Mesothelial cell of epicardium (in vitro differentiated cells): ENCODE results near the gene LRRFIP1. TPM values are rescaled to one million over a fixed set of nuclear protein-coding genes. Genes with fewer than 3 reads are reported as not detected.

ENCODE experiments used
- DNase-seq, 2 experiments: peaks; one replicate each; pipeline ENCODE4 v3.0.0; 2021; ENCODE audit warnings: low spot score in 2 of 2; ENCODE audit not compliant: unreplicated experiment in 2 of 2
- H3K27ac Mint-ChIP-seq: 2 replicates; pipeline ENCODE4 v1.8.0; 2021; ENCODE audit warnings: mixed read lengths
- H3K27me3 Mint-ChIP-seq: 2 replicates; pipeline ENCODE4 v1.8.0; 2021; ENCODE audit warnings: low read depth, mixed read lengths
- H3K36me3 Mint-ChIP-seq: 2 replicates; pipeline ENCODE4 v1.8.0; 2021; ENCODE audit warnings: mixed read lengths
- H3K4me1 Mint-ChIP-seq: 2 replicates; pipeline ENCODE4 v1.8.0; 2021; ENCODE audit warnings: mixed read lengths
- H3K4me3 Mint-ChIP-seq: 2 replicates; pipeline ENCODE4 v1.8.0; 2021; ENCODE audit warnings: mild to moderate bottlenecking, moderate library complexity, mixed read lengths
- H3K9me3 Mint-ChIP-seq: 2 replicates; pipeline ENCODE4 v1.8.0; 2021; ENCODE audit warnings: mixed read lengths
- CTCF ChIP-seq: fragments of 200-600 bp; sonication (generic); IDR thresholded peaks from one replicate; pipeline ENCODE4 v1.5.0; 2021; ENCODE audit warnings: antibody characterized with exemption; ENCODE audit not compliant: unreplicated experiment
- total RNA-seq: library from RNA; stranded (reverse); gene quantifications from 3 replicates; pipeline ENCODE4 v1.2.1, GENCODE V29; 2021

The LRRFIP1 gene
- total RNA-seq, 1 donor from 2014 or later, result 47.5 TPM

GRCh38 chr2:237786936-237787335 is 159.5 kb downstream of the LRRFIP1 start:
- no peak for TF ChIP-seq CTCF
- DNase-seq, result no peak
- no peaks in the 10 kb centered on the region for H3K27me3 Mint-ChIP-seq
- H3K4me3 Mint-ChIP-seq, result no peak overlapping the region
- H3K4me1 Mint-ChIP-seq, result no peaks in the 10 kb centered on the region
- H3K36me3 Mint-ChIP-seq, result peaks cover 35% of the 10 kb centered on the region
- H3K27ac Mint-ChIP-seq, result no peak overlapping the region
- H3K9me3 Mint-ChIP-seq, result peaks cover 29% of the 10 kb centered on the region

- Mint-ChIP-seq H3K27ac (no peak overlapping the region), H3K9me3 (peaks cover 21% of the 10 kb centered on the region), H3K27me3 (no peaks in the 10 kb centered on the region), H3K36me3 (peaks cover 18% of the 10 kb centered on the region), H3K4me3 (no peak overlapping the region), H3K4me1 (no peaks in the 10 kb centered on the region)
- no peak for TF ChIP-seq CTCF
- no peak for DNase-seq
These were observed 163.0 kb downstream of the LRRFIP1 start for GRCh38 chr2:237790353-237790752.

- DNase-seq, result no peak
- H3K4me1 Mint-ChIP-seq, result no peaks in the 10 kb centered on the region
- H3K27me3 Mint-ChIP-seq, result no peaks in the 10 kb centered on the region
- peaks cover 7% of the 10 kb centered on the region for H3K9me3 Mint-ChIP-seq
- peaks cover 8% of the 10 kb centered on the region for H3K36me3 Mint-ChIP-seq
- H3K4me3 Mint-ChIP-seq, result no peak overlapping the region
- peak; percentile 16 for TF ChIP-seq CTCF
- no peak overlapping the region for H3K27ac Mint-ChIP-seq
These were observed 164.8 kb downstream of the LRRFIP1 start for GRCh38 chr2:237791977-237792727.

- DNase-seq, result no peak
- Mint-ChIP-seq H3K4me1 (no peaks in the 10 kb centered on the region), H3K36me3 (peaks cover 7% of the 10 kb centered on the region), H3K27me3 (no peaks in the 10 kb centered on the region), H3K9me3 (peaks cover 12% of the 10 kb centered on the region), H3K27ac (no peak overlapping the region), H3K4me3 (no peak overlapping the region)
- no peak for TF ChIP-seq CTCF
These were observed 169.9 kb downstream of the LRRFIP1 start for GRCh38 chr2:237797253-237797652.

- H3K4me1 Mint-ChIP-seq, result no peaks in the 10 kb centered on the region
- DNase-seq, result no peak
- H3K9me3 Mint-ChIP-seq, result peaks cover 12% of the 10 kb centered on the region
- H3K4me3 Mint-ChIP-seq, result no peak within 1 kb of the TSS
- no peak for TF ChIP-seq CTCF
- H3K27me3 Mint-ChIP-seq, result no peaks in the 10 kb centered on the region
- H3K36me3 Mint-ChIP-seq, result peaks cover 7% of the 10 kb centered on the region
- H3K27ac Mint-ChIP-seq, result no peak within 1 kb of the TSS
These were observed 171.1 kb downstream of the LRRFIP1 start, which contains the start of gene RBM44 for GRCh38 chr2:237798236-237799059. Gene RBM44 (plus strand): TSS chr2:237798779. CDS start chr2:237813610, 14,831 bp downstream.
